Right lobe of liver (tissue), 6 donors: ENCODE measurements around the gene ISM1. TPM values are rescaled to one million over a fixed set of nuclear protein-coding genes. Genes with fewer than 3 reads are reported as not detected.

Experiments
- ATAC-seq, 4 donors: fragments of 200-7000 bp; cut with Tn5 transposase; one replicate each; pipeline ENCODE4 v1.9.1; 2020; ENCODE audit warnings: mild to moderate bottlenecking in 4 of 4, moderate library complexity in 4 of 4
- DNase-seq, 3 donors: peaks; one replicate each; pipeline ENCODE4 v3.0.0-alpha.2; 2020
- H3K27ac ChIP-seq, 3 donors: fragments of 200-600 bp; one replicate each; pipeline ENCODE4 v1.8.0; 2022
- H3K27me3 ChIP-seq, 2 donors: fragments of 200-600 bp; one replicate each; pipeline ENCODE4 v1.8.0; 2022
- H3K36me3 ChIP-seq, 4 donors: fragments of 200-600 bp; sonication (generic) in 1 of 4; one replicate each; pipeline versions ENCODE4 v1.5.1 to v1.8.0; 2017 to 2022; ENCODE audit warnings: control low read depth in 1 of 4
- H3K4me1 ChIP-seq, 4 donors: fragments of 200-600 bp; sonication (generic) in 1 of 4; one replicate each; pipeline versions ENCODE4 v1.5.1 to v1.8.0; 2017 to 2022; ENCODE audit warnings: control low read depth in 1 of 4
- H3K4me3 ChIP-seq, 3 donors: fragments of 200-600 bp; one replicate each; pipeline ENCODE4 v1.8.0; 2022
- H3K9me3 ChIP-seq, 4 donors: fragments of 200-600 bp; sonication (generic) in 1 of 4; one replicate each; pipeline versions ENCODE4 v1.5.1 to v1.8.0; 2017 to 2022; ENCODE audit warnings: control low read depth in 1 of 4
- CTCF ChIP-seq, 4 donors: fragments of 200-600 bp in 3 of 4; fragments of 450-650 bp in 1 of 4; IDR thresholded peaks; one replicate each; pipeline versions ENCODE4 v1.5.1 to v1.8.0; 2016 to 2022; ENCODE audit warnings: antibody characterized with exemption in 4 of 4, mild to moderate bottlenecking in 2 of 4
- POLR2A ChIP-seq: fragments of 450-650 bp; IDR thresholded peaks from one replicate; pipeline ENCODE4 v1.6.1; 2017; ENCODE audit warnings: antibody characterized with exemption, mild to moderate bottlenecking
- WGBS: methylation state at CpG from one replicate; pipeline ENCODE4 v1.1.6; 2018; ENCODE audit warnings: low coverage, low lambda C conversion rate; ENCODE audit not compliant: insufficient coverage; ENCODE audit errors: missing lambda C conversion rate; 5-methylcytosine and 5-hydroxymethylcytosine counted together
- intact Hi-C, 2 donors: fragments of 100-400 bp; cut with DNase I; formaldehyde crosslinking; loops; one replicate each; pipeline versions ENCODE4 v1.11.2 to v1.14.1; 2022
- total RNA-seq, 6 experiments: library from RNA; depleted of rRNA in 2 of 6; stranded (reverse); fragments of >200 nt in 2 of 6; fragmentation: NEBNext Ultra II Directional in 3 of 6; extraction: Animal tissue kit (Norgen Biotek cat#: 25700) in 3 of 6; gene quantifications; one replicate each; pipeline versions ENCODE4 v1.1.0 to v1.2.4, GENCODE V29; 2016 to 2023
- donor health status: DM: no; HTN: yes; CAD: no.
- donor health status: DM: no; HTN: no; CAD: no.
- donor health status: DM: no; HTN: no; CAD: no.
- donor health status: DM: no; HTN: yes; CAD: no.
- donor health status: DM: no; HTN: yes; CAD: no.

Gene ISM1
- total RNA-seq, 6 experiments from 2014 or later, result 2.1 to 5.5 (median 3.2) TPM

GRCh38 chr20:13278812-13279570, 57.9 kb downstream of the ISM1 start:
- ATAC-seq, result no peak
- H3K9me3 ChIP-seq, result no peaks in the 10 kb centered on the region
- WGBS, result 96% methylated on average over 4 of the region's 5 CpGs

GRCh38 chr20:13280609-13281324, 59.7 kb downstream of the ISM1 start:
- Histone ChIP-seq H3K27ac (no peak overlapping the region), H3K9me3 (no peaks in the 10 kb centered on the region), H3K4me3 (no peak overlapping the region), H3K27me3 (no peaks in the 10 kb centered on the region), H3K36me3 (no peaks in the 10 kb centered on the region), H3K4me1 (no peaks in the 10 kb centered on the region)
- 94% methylated on average over 2 of the region's 2 CpGs for WGBS
- ATAC-seq (no peak), DNase-seq (no peak)
- intact Hi-C loops, result no loop called here
- no peak for TF ChIP-seq POLR2A
- TF ChIP-seq CTCF (IDR thresholded peaks at IDR 0.05), result no peak

More at GRCh38 chr20:13278812-13279570, 57.9 kb downstream of the ISM1 start:
- H3K27me3 ChIP-seq, result no peaks in the 10 kb centered on the region
- peaks cover 0 to 12% (median 3%) of the 10 kb centered on the region in 4 donors for H3K4me1 ChIP-seq
- no peak for TF ChIP-seq CTCF (IDR thresholded peaks at IDR 0.05)
- no peak for TF ChIP-seq POLR2A
- intact Hi-C loops, result no loop called here
- no peak overlapping the region for H3K4me3 ChIP-seq
- H3K36me3 ChIP-seq, result no peaks in the 10 kb centered on the region
- DNase-seq, result no peak
- H3K27ac ChIP-seq, result no peak overlapping the region

GRCh38 chr20:13283869-13284829, 63.1 kb downstream of the ISM1 start:
- H3K27me3 ChIP-seq, result no peaks in the 10 kb centered on the region
- intact Hi-C loops, result no loop called here
- no peaks in the 10 kb centered on the region for H3K36me3 ChIP-seq
- H3K27ac ChIP-seq, result no peak overlapping the region
- peaks cover 0 to 24% (median 9%) of the 10 kb centered on the region in 4 donors for H3K4me1 ChIP-seq
- DNase-seq (no peak), ATAC-seq (no peak)
- 73% methylated on average over 12 of the region's 14 CpGs for WGBS
- no peak for TF ChIP-seq POLR2A
- no peak overlapping the region for H3K4me3 ChIP-seq
- no peaks in the 10 kb centered on the region for H3K9me3 ChIP-seq

GRCh38 chr20:13284830-13285229, 63.8 kb downstream of the ISM1 start:
- whole genome bisulfite sequencing, result 80% methylated on average over 1 of the region's 1 CpG
- Histone ChIP-seq H3K27me3 (no peaks in the 10 kb centered on the region), H3K27ac (no peak overlapping the region), H3K4me1 (peaks cover 0 to 28% (median 9%) of the 10 kb centered on the region in 4 donors), H3K36me3 (no peaks in the 10 kb centered on the region), H3K4me3 (no peak overlapping the region), H3K9me3 (no peaks in the 10 kb centered on the region)
- ATAC-seq (no peak), DNase-seq (no peak)
- intact Hi-C loops, result no loop called here
- TF ChIP-seq CTCF (IDR thresholded peaks at IDR 0.05), result no peak
- TF ChIP-seq POLR2A, result no peak
